Heart left ventricle (tissue), 16 donors: Measurements from ENCODE around the gene TPST2. TPM values are rescaled to one million over a fixed set of nuclear protein-coding genes. Genes with fewer than 3 reads are reported as not detected.

ENCODE experiments used
- ATAC-seq, 4 donors: fragments of 200-7000 bp; cut with Tn5 transposase; one replicate each; pipeline ENCODE4 v1.9.1; 2020 to 2022; ENCODE audit warnings: moderate library complexity in 4 of 4, mild to moderate bottlenecking in 3 of 4, moderate number of reproducible peaks in 1 of 4
- DNase-seq, 5 donors: peaks; one replicate each; pipeline ENCODE4 v3.0.0-alpha.2; 2020
- H3K27ac ChIP-seq, 12 donors: fragments of 200-600 bp; sonication (generic) in 4 of 12; one replicate each; pipeline versions ENCODE4 v1.5.0 to v1.8.0; 2016 to 2022; ENCODE audit warnings: mild to moderate bottlenecking in 2 of 12
- H3K27me3 ChIP-seq, 9 donors: fragments of 200-600 bp; sonication (generic) in 2 of 9; one replicate each; pipeline versions ENCODE4 v1.5.1 to v1.8.0; 2016 to 2022; ENCODE audit warnings: mild to moderate bottlenecking in 3 of 9
- H3K36me3 ChIP-seq, 9 donors: fragments of 200-600 bp; sonication (generic) in 2 of 9; one replicate each; pipeline versions ENCODE4 v1.5.0 to v1.8.0; 2018 to 2022; ENCODE audit warnings: mild to moderate bottlenecking in 2 of 9
- H3K4me1 ChIP-seq, 12 donors: fragments of 200-600 bp; sonication (generic) in 4 of 12; one replicate each; pipeline versions ENCODE4 v1.5.0 to v1.8.0; 2016 to 2022; ENCODE audit warnings: mild to moderate bottlenecking in 3 of 12
- H3K4me3 ChIP-seq, 12 donors: fragments of 200-600 bp; sonication (generic) in 4 of 12; one replicate each; pipeline versions ENCODE4 v1.5.0 to v1.8.0; 2017 to 2022; ENCODE audit warnings: mild to moderate bottlenecking in 9 of 12, moderate library complexity in 4 of 12
- H3K9me3 ChIP-seq, 12 donors: fragments of 200-600 bp; sonication (generic) in 4 of 12; one replicate each; pipeline versions ENCODE4 v1.5.0 to v1.8.0; 2016 to 2022; ENCODE audit warnings: mild to moderate bottlenecking in 1 of 12
- CTCF ChIP-seq, 12 donors: fragments of 200-600 bp; sonication (generic) in 4 of 12; IDR thresholded peaks; one replicate each; pipeline versions ENCODE4 v1.5.0 to v1.8.0; 2018 to 2022; ENCODE audit warnings: antibody characterized with exemption in 12 of 12, mild to moderate bottlenecking in 5 of 12
- POLR2A ChIP-seq, 2 donors: fragments of 450-650 bp; IDR thresholded peaks; one replicate each; pipeline ENCODE4 v1.6.1; 2017; ENCODE audit warnings: antibody characterized with exemption in 2 of 2, mild to moderate bottlenecking in 2 of 2, moderate library complexity in 2 of 2
- WGBS, 4 donors: extraction: QIAGEN DNeasy Blood & Tissue Kit in 2 of 4; methylation state at CpG; one replicate each; pipeline versions ENCODE4 v1.1.5 to v1.1.7; 2013 to 2018; 5-methylcytosine and 5-hydroxymethylcytosine counted together
- intact Hi-C, 10 donors: fragments of 100-400 bp; cut with DNase I; formaldehyde crosslinking; loops; one replicate each; pipeline versions ENCODE4 v1.11.1 to v1.14.2; 2022
- polyA plus RNA-seq, 2 donors: library from polyadenylated mRNA; stranded (reverse); fragments of 200-250 nt; gene quantifications; one replicate each; pipeline ENCODE4 v1.2.3, GENCODE V29; 2013
- total RNA-seq, 9 donors: library from RNA; depleted of rRNA in 2 of 9; stranded (reverse); fragments of >200 nt in 2 of 9; fragmentation: NEBNext Ultra II Directional in 3 of 9; extraction: Animal tissue kit (Norgen Biotek cat#: 25700) in 3 of 9; gene quantifications; one replicate each; pipeline versions ENCODE4 v1.1.0 to v1.2.4, GENCODE V29; 2016 to 2023
- donor health status: ischemic (EF 13 %, LVEDD 7.1; RV severe dilation, severe dysfunction).
- donor health status: healthy with polysubstance abuse.
- donor health status: DM: no; HTN: yes; CAD: no.
- donor health status: DM: no; HTN: no; CAD: no.
- donor health status: ischemic (EF 25% LVEDD 6.9; RV normal size, moderate dysfunction).
- donor health status: ischemic (EF 25% LVEDD 5.7; RV mildly dilated, moderate dysfunction).
- donor health status: healthy.
- donor health status: DM: yes; HTN: yes; CAD: no.
- donor health status: ischemic (EF 35%, LVEDD 5.7; RV mildly dilated, moderate dysfunction).
- donor health status: nonischemic (EF 11% LVEDD 7.7; RV severe dilation, severe dysfunction).
- donor health status: DM: yes; HTN: yes; CAD: no.
- donor health status: PGD.
- donor health status: ischemic (EF 29% LVEDD 5.4; RV normal size, mild dysfunction).
- donor health status: nonischemic (EF 23%, LVEDD 6.1; RV moderate dilation, normal function).

The TPST2 gene
- total and polyA plus RNA-seq, 11 donors: 12.1 to 103 (median 25.2) TPM

DNA sequence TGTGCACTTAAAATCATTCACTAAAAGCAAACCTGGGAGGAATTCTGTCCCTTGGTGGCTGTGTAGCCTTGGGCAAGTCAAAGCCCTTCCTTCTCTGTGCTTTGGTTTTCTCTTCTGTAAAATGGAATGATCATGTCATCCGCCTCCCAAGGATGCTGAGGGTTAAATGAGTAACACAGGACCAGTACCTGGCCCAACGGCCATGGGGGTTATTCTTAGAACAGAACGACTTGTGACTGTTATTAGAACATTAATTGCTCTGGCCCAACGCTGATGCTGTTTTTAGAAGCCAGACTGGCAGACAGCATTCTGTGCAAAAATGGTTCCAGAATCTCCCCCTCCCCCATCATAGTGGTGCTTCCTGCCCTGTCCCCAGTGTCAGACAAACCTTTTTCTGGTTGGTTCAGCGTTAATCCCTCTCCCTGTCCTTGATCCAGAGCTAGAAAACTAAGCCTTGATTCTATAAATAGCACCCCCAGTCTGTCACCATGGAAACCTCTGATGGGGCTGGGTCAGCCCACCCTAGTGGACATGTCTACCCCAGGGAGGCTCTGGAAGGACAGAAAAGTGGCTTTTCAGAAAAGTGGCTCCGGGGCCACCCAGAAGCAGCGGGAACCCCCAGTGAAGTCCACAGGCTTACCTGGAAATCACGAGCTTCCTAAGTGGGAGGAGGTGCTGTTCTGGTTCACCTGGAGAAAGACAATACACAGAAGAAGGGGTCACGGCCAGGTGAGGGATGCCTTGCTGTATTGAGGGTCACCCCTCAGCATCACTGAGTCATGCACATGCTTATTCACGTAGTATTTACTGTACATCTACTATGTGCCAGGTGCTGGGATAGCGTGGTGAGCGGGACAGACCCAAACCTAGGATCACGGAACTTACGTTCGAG is 62.1 kb downstream of the TPST2 start:
- ATAC-seq (peak; percentile 94 to 97 (median 95)), DNase-seq (peak in 4 of 5 donors; percentile 56 to 81 (median 66))
- H3K27ac ChIP-seq: peak overlapping the region; percentile 23 to 87 (median 78)
- H3K9me3 ChIP-seq: no peaks in the 10 kb centered on the region
- 55 to 66% (median 60%) methylated on average over 15 of the region's 15 CpGs for WGBS, 4 donors
- intact Hi-C loops: no loop called here
- H3K4me3 ChIP-seq: peak overlapping the region in 1 of 12 donors; percentile 1
- H3K27me3 ChIP-seq: no peaks in the 10 kb centered on the region
- H3K36me3 ChIP-seq: peaks cover 0 to 91% (median 60%) of the 10 kb centered on the region in 9 donors
- H3K4me1 ChIP-seq: peaks cover 0 to 35% (median 10%) of the 10 kb centered on the region in 12 donors
- TF ChIP-seq POLR2A (IDR thresholded peaks at IDR 0.05): no peak

DNA sequence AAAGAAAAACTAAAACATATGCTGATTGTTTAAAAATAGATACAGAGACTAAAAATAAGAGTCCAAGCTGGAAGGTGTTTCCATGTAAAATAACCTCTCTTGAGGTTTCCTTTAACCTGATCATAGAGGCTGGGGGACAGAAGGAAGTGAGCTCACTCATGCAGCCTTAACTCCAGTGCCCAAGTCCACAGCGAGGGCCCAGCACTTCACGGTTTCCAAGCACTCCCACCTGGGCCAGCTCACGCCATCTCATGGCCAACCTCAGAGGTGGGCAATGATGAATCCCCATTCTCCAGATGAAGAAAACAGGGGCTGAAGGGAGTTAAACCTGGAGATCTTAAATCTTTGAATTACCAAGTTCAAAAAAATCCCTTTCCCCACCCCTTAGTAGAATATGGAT is 62.8 kb downstream of the TPST2 start:
- DNase-seq: no peak
- H3K36me3 ChIP-seq: peaks cover 0 to 84% (median 58%) of the 10 kb centered on the region in 9 donors
- intact Hi-C loops: no loop called here
- TF ChIP-seq POLR2A (IDR thresholded peaks at IDR 0.05) (no peak), CTCF (IDR thresholded peaks at IDR 0.05) (no peak)
- H3K4me1 ChIP-seq: peaks cover 0 to 35% (median 10%) of the 10 kb centered on the region in 12 donors
- peak in 1 of 4 donors; percentile 57 for ATAC-seq
- peak overlapping the region in 11 of 12 donors; percentile 33 to 87 (median 77) for H3K27ac ChIP-seq
- no peaks in the 10 kb centered on the region for H3K27me3 ChIP-seq
- H3K9me3 ChIP-seq: no peaks in the 10 kb centered on the region
- 40 to 68% (median 50%) methylated on average over 3 of the region's 3 CpGs for WGBS, 4 donors
- peak overlapping the region in 1 of 12 donors; percentile 1 for H3K4me3 ChIP-seq

GRCh38 chr22:26525946-26526564 is 63.9 kb downstream of the TPST2 start:
- intact Hi-C loops: no loop called here
- H3K36me3 ChIP-seq: peaks cover 0 to 73% (median 48%) of the 10 kb centered on the region in 9 donors
- H3K27ac ChIP-seq: peak overlapping the region in 8 of 12 donors; percentile 65 to 87 (median 74)
- TF ChIP-seq CTCF (IDR thresholded peaks at IDR 0.05): no peak
- no peak for TF ChIP-seq POLR2A (IDR thresholded peaks at IDR 0.05)
- H3K4me3 ChIP-seq: no peak overlapping the region
- no peak for DNase-seq
- H3K9me3 ChIP-seq: no peaks in the 10 kb centered on the region
- ATAC-seq: no peak
- H3K27me3 ChIP-seq: no peaks in the 10 kb centered on the region
- peaks cover 0 to 35% (median 10%) of the 10 kb centered on the region in 12 donors for H3K4me1 ChIP-seq
- 71 to 73% (median 72%) methylated on average over 7 of the region's 7 CpGs for WGBS, 4 donors

- H3K27ac ChIP-seq: peak overlapping the region in 11 of 12 donors; percentile 17 to 87 (median 35)
- H3K4me1 ChIP-seq: peaks cover 0 to 35% (median 10%) of the 10 kb centered on the region in 12 donors
- TF ChIP-seq POLR2A (IDR thresholded peaks at IDR 0.05): no peak
- no peak for TF ChIP-seq CTCF (IDR thresholded peaks at IDR 0.05)
- peaks cover 0 to 61% (median 36%) of the 10 kb centered on the region in 9 donors for H3K36me3 ChIP-seq
- intact Hi-C loops: no loop called here
- no peak overlapping the region for H3K4me3 ChIP-seq
- DNase-seq (no peak), ATAC-seq (no peak)
- H3K27me3 ChIP-seq: no peaks in the 10 kb centered on the region
- no peaks in the 10 kb centered on the region for H3K9me3 ChIP-seq
- WGBS, 4 donors: 52 to 69% (median 60%) methylated on average over 4 of the region's 4 CpGs
Observed at GRCh38 chr22:26524870-26525269, 65.1 kb downstream of the TPST2 start.
